ENCODE data around the gene ZNF318.

- TF ChIP-seq, protein P1, sequence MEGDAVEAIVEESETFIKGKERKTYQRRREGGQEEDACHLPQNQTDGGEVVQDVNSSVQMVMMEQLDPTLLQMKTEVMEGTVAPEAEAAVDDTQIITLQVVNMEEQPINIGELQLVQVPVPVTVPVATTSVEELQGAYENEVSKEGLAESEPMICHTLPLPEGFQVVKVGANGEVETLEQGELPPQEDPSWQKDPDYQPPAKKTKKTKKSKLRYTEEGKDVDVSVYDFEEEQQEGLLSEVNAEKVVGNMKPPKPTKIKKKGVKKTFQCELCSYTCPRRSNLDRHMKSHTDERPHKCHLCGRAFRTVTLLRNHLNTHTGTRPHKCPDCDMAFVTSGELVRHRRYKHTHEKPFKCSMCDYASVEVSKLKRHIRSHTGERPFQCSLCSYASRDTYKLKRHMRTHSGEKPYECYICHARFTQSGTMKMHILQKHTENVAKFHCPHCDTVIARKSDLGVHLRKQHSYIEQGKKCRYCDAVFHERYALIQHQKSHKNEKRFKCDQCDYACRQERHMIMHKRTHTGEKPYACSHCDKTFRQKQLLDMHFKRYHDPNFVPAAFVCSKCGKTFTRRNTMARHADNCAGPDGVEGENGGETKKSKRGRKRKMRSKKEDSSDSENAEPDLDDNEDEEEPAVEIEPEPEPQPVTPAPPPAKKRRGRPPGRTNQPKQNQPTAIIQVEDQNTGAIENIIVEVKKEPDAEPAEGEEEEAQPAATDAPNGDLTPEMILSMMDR (IDR thresholded peaks at IDR 0.05; ENCODE audit: low read depth, low read length, poor library complexity, severe bottlenecking): no peak
- no peak for TF ChIP-seq EZH2phosphoT487 (IDR thresholded peaks at IDR 0.05; ENCODE audit: borderline replicate concordance, low read length)
Observed at GRCh38 chr6:43331891-43332290, 37.6 kb downstream of the ZNF318 start.
